NCI-H1694 (cell line): ENCODE results near the gene DENND5B.
"Not testable (repeated sequence)": the region's sequence is repeated elsewhere in the genome, so short reads cannot be mapped to it uniquely, and the experiment has no call there.

Experiments used
- DNase-seq: peaks from one replicate; lab custom pipeline; 2025; lab: John Stamatoyannopoulos, UW

The DENND5B gene

GRCh38 chr12:31590642-31591379, at the start of gene DENND5B:
Gene DENND5B, minus strand, starts transcription at chr12:31591136. Its CDS starts 304 bp downstream, at chr12:31590832.
- no peak for DNase-seq

- no peak for DNase-seq
These were observed 43.7 kb upstream of the DENND5B start for GRCh38 chr12:31634620-31635019.

- DNase-seq = no peak
These were observed 42.5 kb upstream of the DENND5B start for GRCh38 chr12:31633464-31633863.

- DNase-seq = no peak
These were observed 40.9 kb upstream of the DENND5B start for GRCh38 chr12:31631809-31632208.

GRCh38 chr12:31631023-31631724, 40.2 kb upstream of the DENND5B start:
- no peak for DNase-seq

- DNase-seq = no peak
These were observed 39.1 kb upstream of the DENND5B start for GRCh38 chr12:31629756-31630732.

- DNase-seq = no peak
These were observed 36.6 kb upstream of the DENND5B start for GRCh38 chr12:31627456-31628054.

GRCh38 chr12:31626270-31626995, 35.5 kb upstream of the DENND5B start:
- DNase-seq = no peak

GRCh38 chr12:31622038-31622437, 31.1 kb upstream of the DENND5B start:
- no peak for DNase-seq

- no peak for DNase-seq
These were observed 29.4 kb upstream of the DENND5B start for GRCh38 chr12:31620311-31620710.

- DNase-seq = no peak
These were observed 27.5 kb upstream of the DENND5B start for GRCh38 chr12:31618228-31619025.

- DNase-seq = no peak
These were observed 21.9 kb upstream of the DENND5B start for GRCh38 chr12:31612819-31613218.

- DNase-seq = not testable (repeated sequence)
These were observed 17.4 kb upstream of the DENND5B start for GRCh38 chr12:31608299-31608698.

GRCh38 chr12:31605531-31605930, 14.6 kb upstream of the DENND5B start:
- no peak for DNase-seq

- no peak for DNase-seq
These were observed 12.6 kb upstream of the DENND5B start for GRCh38 chr12:31603546-31604009.

- no peak for DNase-seq
These were observed 9.8 kb upstream of the DENND5B start for GRCh38 chr12:31600750-31601149.

- no peak for DNase-seq
These were observed 9.3 kb upstream of the DENND5B start for GRCh38 chr12:31600252-31600651.

GRCh38 chr12:31599053-31599452, 8.1 kb upstream of the DENND5B start:
- DNase-seq = no peak

GRCh38 chr12:31597066-31597465, 6.1 kb upstream of the DENND5B start:
- no peak for DNase-seq

- no peak for DNase-seq
These were observed 3.7 kb upstream of the DENND5B start for GRCh38 chr12:31594681-31595080.
